ENCODE measurements around the gene WDR41. TPM values are rescaled to one million over a fixed set of nuclear protein-coding genes. Genes with fewer than 3 reads are reported as not detected.

Gene WDR41
- total RNA-seq, 1 experiment from 2014 or later, result 43.6 TPM

- H3K27ac ChIP-seq (ENCODE audit: insufficient read length, low read depth, low read length), result no peak overlapping the region
- no peaks in the 10 kb centered on the region for H3K36me3 Mint-ChIP-seq (ENCODE audit: insufficient read depth in 1 of 3, low read depth in 3 of 3)
- no peaks in the 10 kb centered on the region for H3K27me3 ChIP-seq (ENCODE audit: insufficient read depth, low read length)
- no peaks in the 10 kb centered on the region for H3K9me3 ChIP-seq (ENCODE audit: control insufficient read depth, low read depth, low read length)
- H3K14ac ChIP-seq (ENCODE audit: insufficient read depth, low read length), result no peak overlapping the region
- no peak overlapping the region for H2BK5ac ChIP-seq (ENCODE audit: insufficient read length, low read length)
- H4K20me1 ChIP-seq (ENCODE audit: control insufficient read depth, insufficient read depth, insufficient read length), result no peaks in the 10 kb centered on the region
- no peak overlapping the region for H3K4me3 Mint-ChIP-seq
- no peaks in the 10 kb centered on the region for H3K4me1 ChIP-seq (ENCODE audit: insufficient read depth, low read length)
- no peak overlapping the region for H2BK120ac ChIP-seq (ENCODE audit: low read depth, low read length, poor library complexity, severe bottlenecking)
- H3K18ac ChIP-seq (ENCODE audit: insufficient read length, low read depth, low read length), result no peak overlapping the region
- H3K4me1 Mint-ChIP-seq, result peaks cover 0 to 9% of the 10 kb centered on the region in 2 experiments; a peak in 3 of 4 replicates
- H3T11ph ChIP-seq (ENCODE audit: low read length), result no peak overlapping the region
- no peaks in the 10 kb centered on the region for H3K9me3 Mint-ChIP-seq
- H3K9ac ChIP-seq (ENCODE audit: extremely low read depth, insufficient read length, low read length), result no peak overlapping the region
- WGBS (ENCODE audit: extremely low coverage, insufficient read length, low lambda C conversion rate), result no CpG with 5 or more reads among the region's 1 CpG
- no peak overlapping the region for H3K4ac ChIP-seq (ENCODE audit: low read depth, low read length)
- H2AK5ac ChIP-seq (ENCODE audit: insufficient read length, low read length), result no peak overlapping the region
- no peak overlapping the region for H3K56ac ChIP-seq (ENCODE audit: insufficient read length, low read depth, low read length)
- H3K23me2 ChIP-seq (ENCODE audit: insufficient read length, low read depth, low read length, poor library complexity, severe bottlenecking), result no peaks in the 10 kb centered on the region
- H3K27me3 Mint-ChIP-seq (ENCODE audit: low read depth), result no peaks in the 10 kb centered on the region
- H4K8ac ChIP-seq (replicated peaks; ENCODE audit: insufficient read length, low read depth, low read length), result no peak overlapping the region
- H4K91ac ChIP-seq (ENCODE audit: insufficient read length, low read depth, low read length), result no peak overlapping the region
- H2BK15ac ChIP-seq (ENCODE audit: low read depth, low read length), result no peak overlapping the region
- no peak overlapping the region for H3K27ac Mint-ChIP-seq
- no peak overlapping the region for H3K4me2 ChIP-seq (ENCODE audit: insufficient read depth, insufficient read length, low read length)
- no peak overlapping the region for H2BK12ac ChIP-seq (ENCODE audit: insufficient read length, low read depth, low read length)
- no peaks in the 10 kb centered on the region for H3K79me2 ChIP-seq (ENCODE audit: insufficient read depth, low read length)
- TF ChIP-seq, protein P1, sequence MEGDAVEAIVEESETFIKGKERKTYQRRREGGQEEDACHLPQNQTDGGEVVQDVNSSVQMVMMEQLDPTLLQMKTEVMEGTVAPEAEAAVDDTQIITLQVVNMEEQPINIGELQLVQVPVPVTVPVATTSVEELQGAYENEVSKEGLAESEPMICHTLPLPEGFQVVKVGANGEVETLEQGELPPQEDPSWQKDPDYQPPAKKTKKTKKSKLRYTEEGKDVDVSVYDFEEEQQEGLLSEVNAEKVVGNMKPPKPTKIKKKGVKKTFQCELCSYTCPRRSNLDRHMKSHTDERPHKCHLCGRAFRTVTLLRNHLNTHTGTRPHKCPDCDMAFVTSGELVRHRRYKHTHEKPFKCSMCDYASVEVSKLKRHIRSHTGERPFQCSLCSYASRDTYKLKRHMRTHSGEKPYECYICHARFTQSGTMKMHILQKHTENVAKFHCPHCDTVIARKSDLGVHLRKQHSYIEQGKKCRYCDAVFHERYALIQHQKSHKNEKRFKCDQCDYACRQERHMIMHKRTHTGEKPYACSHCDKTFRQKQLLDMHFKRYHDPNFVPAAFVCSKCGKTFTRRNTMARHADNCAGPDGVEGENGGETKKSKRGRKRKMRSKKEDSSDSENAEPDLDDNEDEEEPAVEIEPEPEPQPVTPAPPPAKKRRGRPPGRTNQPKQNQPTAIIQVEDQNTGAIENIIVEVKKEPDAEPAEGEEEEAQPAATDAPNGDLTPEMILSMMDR (conservative IDR thresholded peaks at IDR 0.05), result no peak
- no peak overlapping the region for H2BK20ac ChIP-seq (ENCODE audit: low read depth, low read length, poor library complexity, severe bottlenecking)
- no peak overlapping the region for H2AFZ ChIP-seq (ENCODE audit: low read length)
- H4K5ac ChIP-seq (ENCODE audit: insufficient read length, low read depth, low read length), result no peak overlapping the region
- no peak overlapping the region for H3K23ac ChIP-seq (ENCODE audit: insufficient read length, low read depth, low read length)
- H3K79me1 ChIP-seq (ENCODE audit: insufficient read depth, low read depth, low read length, poor library complexity, severe bottlenecking), result no peaks in the 10 kb centered on the region
- DNase-seq, result no peak
Measured at GRCh38 chr5:77396017-77396416, 96.1 kb downstream of the WDR41 start.
